OCI-LY7 (cell line): ENCODE measurements around the gene ZFR2. TPM values are rescaled to one million over a fixed set of nuclear protein-coding genes. Genes with fewer than 3 reads are reported as not detected.

ENCODE experiments used
- BruUV-seq: library from RNA; stranded (reverse); fragments of 400-500 nt; replicated peaks from 2 replicates; lab custom pipeline; 2021; lab: Mats Ljungman, UMichigan
- CTCF ChIA-PET: fragments of 300-600 bp; sonication (Branson Sonifier 250); formaldehyde crosslinking; loops from one replicate; lab custom pipeline; 2022; ENCODE audit warnings: antibody characterized with exemption; ENCODE audit not compliant: unreplicated experiment; lab: Charles Lee
- POLR2A ChIA-PET: fragments of 300-600 bp; sonication (Branson Sonifier 250); formaldehyde crosslinking; loops from one replicate; lab custom pipeline; 2022; ENCODE audit warnings: antibody characterized with exemption; lab: Charles Lee
- DNase-seq: peaks from one replicate; pipeline ENCODE4 v3.0.0-alpha.2; 2015; ENCODE audit warnings: low spot score
- H2AFZ ChIP-seq: fragments of 200-600 bp; sonication (generic), shearing (Covaris generic); 2 replicates; pipeline ENCODE4 v1.6.1; 2014; ENCODE audit warnings: mild to moderate bottlenecking, antibody characterized with exemption, low read length, moderate library complexity
- H3K27ac ChIP-seq: fragments of 200-600 bp; sonication (generic); 2 replicates; pipeline ENCODE4 v1.5.1; 2014; ENCODE audit warnings: mixed run types, low read depth, mild to moderate bottlenecking, moderate library complexity, low read length, inconsistent platforms; ENCODE audit not compliant: poor library complexity, severe bottlenecking
- H3K36me3 ChIP-seq: fragments of 200-600 bp; sonication (generic); 2 replicates; pipeline ENCODE4 v1.6.1; 2014; ENCODE audit warnings: mild to moderate bottlenecking, antibody characterized with exemption, low read length, moderate library complexity, mixed read lengths; ENCODE audit not compliant: insufficient read depth
- H3K4me1 ChIP-seq: fragments of 200-600 bp; sonication (generic); 2 replicates; pipeline ENCODE4 v1.5.1; 2014; ENCODE audit warnings: mild to moderate bottlenecking, low read length; ENCODE audit not compliant: insufficient read depth, poor library complexity, severe bottlenecking
- H3K4me2 ChIP-seq: fragments of 200-600 bp; sonication (generic); 2 replicates; pipeline ENCODE4 v1.6.1; 2014; ENCODE audit warnings: mild to moderate bottlenecking, low read length
- H3K4me3 ChIP-seq: fragments of 200-600 bp; sonication (generic); 2 replicates; pipeline ENCODE4 v1.5.1; 2014; ENCODE audit warnings: mild to moderate bottlenecking, low read depth, low read length; ENCODE audit not compliant: poor library complexity, severe bottlenecking
- H3K79me2 ChIP-seq: fragments of 200-600 bp; sonication (generic); 2 replicates; pipeline ENCODE4 v1.6.1; 2016; ENCODE audit warnings: low read depth, mild to moderate bottlenecking, low read length, moderate library complexity, mixed read lengths; ENCODE audit not compliant: insufficient read depth
- H3K9me2 ChIP-seq: fragments of 200-600 bp; sonication (generic); 2 replicates; pipeline ENCODE4 v1.6.1; 2016; ENCODE audit warnings: mild to moderate bottlenecking, low read length, mixed read lengths; ENCODE audit not compliant: insufficient read depth
- H3K9me3 ChIP-seq: fragments of 200-600 bp; sonication (generic); 2 replicates; pipeline ENCODE4 v1.6.1; 2014; ENCODE audit warnings: mild to moderate bottlenecking, mixed run types, low read length, mixed read lengths
- H4K20me1 ChIP-seq: fragments of 200-600 bp; sonication (generic); 2 replicates; pipeline ENCODE4 v1.6.1; 2014; ENCODE audit warnings: mild to moderate bottlenecking, antibody characterized with exemption, low read length, moderate library complexity, mixed read lengths; ENCODE audit not compliant: insufficient read depth
- EZH2phosphoT487 ChIP-seq: fragments of 200-600 bp; sonication (generic); IDR thresholded peaks from 2 replicates; pipeline ENCODE4 v1.6.1; 2018; ENCODE audit warnings: low read depth, borderline replicate concordance, mild to moderate bottlenecking, mixed run types, antibody characterized with exemption, low read length, moderate library complexity, mixed read lengths
- intact Hi-C: fragments of 100-400 bp; cut with micrococcal nuclease; formaldehyde crosslinking; loops from one replicate; pipeline ENCODE4 v1.10.0; 2022; ENCODE audit not compliant: unreplicated experiment
- total RNA-seq, 2 experiments: library from RNA; depleted of rRNA in 1 of 2; stranded (reverse); fragments of >200 nt in 1 of 2; shearing (Covaris generic) in 1 of 2; gene quantifications; 2 replicates each; pipeline ENCODE4 v1.2.3, GENCODE V29; 2014 to 2022
- TF ChIP-seq, protein P1 (sequence below): fragments of 200-600 bp; sonication (generic); conservative IDR thresholded peaks from 2 replicates; pipeline ENCODE4 v1.5.1; 2014; ENCODE audit warnings: mild to moderate bottlenecking, antibody characterized with exemption, low read length, moderate library complexity, mixed read lengths

ZFR2 gene
- total RNA-seq, 2 experiments from 2014 or later = not detected

- Histone ChIP-seq H3K4me2 (no peak overlapping the region), H3K4me1 (no peaks in the 10 kb centered on the region), H2AFZ (no peak overlapping the region), H3K9me3 (0 out of 2 replicates have a peak, but pooled peaks cover under 1% of the 10 kb centered on the region), H3K79me2 (no peaks in the 10 kb centered on the region), H3K27ac (no peak overlapping the region), H3K4me3 (no peak overlapping the region), H3K36me3 (no peaks in the 10 kb centered on the region), H3K9me2 (no peaks in the 10 kb centered on the region), H4K20me1 (no peaks in the 10 kb centered on the region)
- no peak for DNase-seq
- intact Hi-C loops = no loop called here
- CTCF ChIA-PET = no interaction called here
- POLR2A ChIA-PET = no interaction called here
- no TSS peak for BruUV-seq
- TF ChIP-seq EZH2phosphoT487 = no peak
- TF ChIP-seq, protein P1, sequence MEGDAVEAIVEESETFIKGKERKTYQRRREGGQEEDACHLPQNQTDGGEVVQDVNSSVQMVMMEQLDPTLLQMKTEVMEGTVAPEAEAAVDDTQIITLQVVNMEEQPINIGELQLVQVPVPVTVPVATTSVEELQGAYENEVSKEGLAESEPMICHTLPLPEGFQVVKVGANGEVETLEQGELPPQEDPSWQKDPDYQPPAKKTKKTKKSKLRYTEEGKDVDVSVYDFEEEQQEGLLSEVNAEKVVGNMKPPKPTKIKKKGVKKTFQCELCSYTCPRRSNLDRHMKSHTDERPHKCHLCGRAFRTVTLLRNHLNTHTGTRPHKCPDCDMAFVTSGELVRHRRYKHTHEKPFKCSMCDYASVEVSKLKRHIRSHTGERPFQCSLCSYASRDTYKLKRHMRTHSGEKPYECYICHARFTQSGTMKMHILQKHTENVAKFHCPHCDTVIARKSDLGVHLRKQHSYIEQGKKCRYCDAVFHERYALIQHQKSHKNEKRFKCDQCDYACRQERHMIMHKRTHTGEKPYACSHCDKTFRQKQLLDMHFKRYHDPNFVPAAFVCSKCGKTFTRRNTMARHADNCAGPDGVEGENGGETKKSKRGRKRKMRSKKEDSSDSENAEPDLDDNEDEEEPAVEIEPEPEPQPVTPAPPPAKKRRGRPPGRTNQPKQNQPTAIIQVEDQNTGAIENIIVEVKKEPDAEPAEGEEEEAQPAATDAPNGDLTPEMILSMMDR = no peak
Observed at GRCh38 chr19:3832001-3832400, 36.8 kb downstream of the ZFR2 start.

- TF ChIP-seq, protein P1 = no peak
- TF ChIP-seq EZH2phosphoT487 = no peak
- POLR2A ChIA-PET = no interaction called here
- intact Hi-C loops = no loop called here
- no peak for DNase-seq
- no peaks in the 10 kb centered on the region for H3K79me2 ChIP-seq
- CTCF ChIA-PET = no interaction called here
- no TSS peak for BruUV-seq
- no peaks in the 10 kb centered on the region for H3K4me1 ChIP-seq
- no peaks in the 10 kb centered on the region for H4K20me1 ChIP-seq
- H3K4me3 ChIP-seq = no peak overlapping the region
- H2AFZ ChIP-seq = no peak overlapping the region
- H3K9me2 ChIP-seq = no peaks in the 10 kb centered on the region
- H3K27ac ChIP-seq = no peak overlapping the region
- H3K9me3 ChIP-seq = no peaks in the 10 kb centered on the region
- H3K4me2 ChIP-seq = no peak overlapping the region
- H3K36me3 ChIP-seq = no peaks in the 10 kb centered on the region
Observed at GRCh38 chr19:3831601-3832000, 37.2 kb downstream of the ZFR2 start.

DNA sequence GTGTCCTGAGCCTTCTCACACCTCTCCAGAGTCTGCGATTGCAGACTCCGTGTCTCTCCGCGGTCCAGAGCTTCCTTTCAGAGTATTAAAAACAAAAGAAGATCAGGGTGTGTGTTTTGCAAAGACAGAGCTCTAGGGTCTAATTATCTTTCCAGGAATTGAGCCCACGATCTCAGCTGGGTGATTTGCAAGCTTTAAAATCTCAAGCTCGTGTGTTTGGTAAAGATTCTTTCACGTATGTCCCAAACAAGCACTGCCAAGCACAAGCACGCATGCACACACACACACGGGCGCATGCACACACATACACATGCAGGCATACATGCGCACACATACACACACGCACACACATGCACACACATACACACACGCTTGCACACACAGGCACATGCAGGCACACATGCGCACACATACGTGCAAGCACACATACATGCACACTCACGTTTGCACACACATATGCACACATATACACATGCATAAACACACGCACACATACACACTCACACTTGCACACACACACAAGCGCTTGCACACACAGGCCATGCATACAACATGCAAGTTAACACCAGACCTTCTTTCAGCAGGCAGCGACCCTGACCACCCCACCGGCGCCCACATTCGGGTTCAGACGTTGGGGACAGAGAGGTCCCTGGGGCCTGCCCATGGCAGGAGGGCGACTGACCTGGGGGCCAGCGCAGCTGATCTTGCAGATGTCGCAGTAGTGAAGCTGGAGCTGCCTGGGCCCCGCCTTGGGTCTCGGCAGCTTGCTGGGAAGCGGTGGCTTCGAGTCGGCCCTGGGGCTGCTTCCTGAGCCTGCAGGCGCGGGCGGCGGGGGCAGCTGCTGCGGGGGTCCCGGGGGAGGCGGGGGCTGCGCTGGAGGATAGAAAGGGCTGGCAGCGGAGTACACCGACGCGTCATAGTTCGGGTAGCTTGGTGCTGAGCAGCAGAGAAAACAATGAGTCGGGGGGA, 37.9 kb downstream of the ZFR2 start:
- DNase-seq = no peak
- H2AFZ ChIP-seq = no peak overlapping the region
- H3K79me2 ChIP-seq = no peaks in the 10 kb centered on the region
- H3K4me2 ChIP-seq = no peak overlapping the region
- intact Hi-C loops = no loop called here
- no peak for TF ChIP-seq EZH2phosphoT487
- TF ChIP-seq, protein P1 = no peak
- no TSS peak for BruUV-seq
- POLR2A ChIA-PET = no interaction called here
- H4K20me1 ChIP-seq = no peaks in the 10 kb centered on the region
- no peaks in the 10 kb centered on the region for H3K36me3 ChIP-seq
- H3K4me3 ChIP-seq = no peak overlapping the region
- CTCF ChIA-PET = no interaction called here
- H3K4me1 ChIP-seq = no peaks in the 10 kb centered on the region
- H3K27ac ChIP-seq = no peak overlapping the region
- H3K9me3 ChIP-seq = no peaks in the 10 kb centered on the region
- no peaks in the 10 kb centered on the region for H3K9me2 ChIP-seq
